ENCODE measurements around the gene NFASC. TPM values are rescaled to one million over a fixed set of nuclear protein-coding genes. Genes with fewer than 3 reads are reported as not detected.

The NFASC gene
- total and polyA plus RNA-seq, 9 of the 15 experiments (the other 6 are each of a cell fraction or from before 2014, with no cell fraction given), result 0.03 to 0.16 (median 0.06) TPM; not detected in 6

DNA sequence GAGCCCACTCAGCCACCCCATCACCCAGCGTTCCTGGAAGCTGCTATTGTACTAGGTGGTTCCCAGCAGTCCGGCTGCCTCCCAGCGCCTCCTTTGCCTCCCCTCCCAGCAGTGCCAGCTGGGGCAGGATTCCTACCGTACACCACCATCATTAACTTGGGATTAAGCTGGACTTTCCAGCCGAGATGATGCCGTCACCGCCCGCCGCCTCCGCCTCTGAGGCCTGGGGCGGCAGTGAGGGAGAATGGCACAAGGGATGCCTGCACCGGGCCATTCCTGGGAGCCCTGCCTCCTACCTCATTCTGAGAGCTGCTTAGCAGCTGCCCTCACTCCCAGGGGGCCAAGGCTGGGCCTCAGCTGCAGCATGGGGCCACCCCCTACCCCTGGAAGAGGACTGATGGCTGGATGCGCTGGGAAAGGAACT, 185.5 kb downstream of the NFASC start:
- no peak for DNase-seq (ENCODE audit: extremely low read depth in 1 of 4, low spot score in 3 of 4)
- no peak overlapping the region for H3K4me3 ChIP-seq
- no peaks in the 10 kb centered on the region for H3K9me3 ChIP-seq (replicated peaks; ENCODE audit: control insufficient read depth, insufficient read depth, low read depth, low read length)
- no peak for ATAC-seq
- peaks cover 0 to 6% of the 10 kb centered on the region in 2 experiments; a peak in 1 of 5 replicates for H3K4me1 ChIP-seq (replicated peaks in 1 of 2; ENCODE audit: control insufficient read depth in 2 of 2, insufficient read depth in 2 of 2, low read length in 2 of 2)
- peaks cover 56 to 89% of the 10 kb centered on the region in 2 experiments for H3K27me3 ChIP-seq (ENCODE audit: control insufficient read depth in 2 of 2, insufficient read depth in 2 of 2, low read length in 2 of 2)
- no peaks in the 10 kb centered on the region for H3K9me1 ChIP-seq (ENCODE audit: control insufficient read depth, insufficient read depth, low read length)
- intact Hi-C loops (cut with micrococcal nuclease) (no loop called here), in situ Hi-C loops (cut with MboI) (no loop called here)
- no peak for FAIRE-seq
- H3K9ac ChIP-seq (ENCODE audit: insufficient read depth in 1 of 2, low read depth in 2 of 2, low read length in 2 of 2), result no peak overlapping the region
- peaks cover 29% of the 10 kb centered on the region for H4K20me1 ChIP-seq (replicated peaks; ENCODE audit: control insufficient read depth, insufficient read depth, low read length)
- H3K27ac ChIP-seq (ENCODE audit: extremely low read depth, low read depth, low read length), result no peak overlapping the region
- ChIA-PET POLR2A (interaction anchor here (0.6 kb wide), 1 partner anchor 9 kb away, joined by 3 read pairs; no protein-coding TSS in a partner anchor), CTCF (ENCODE audit: low intra/inter-chr PET ratio) (no interaction called here)
- H3K36me3 ChIP-seq (ENCODE audit: control insufficient read depth, insufficient read depth, low read length), result no peaks in the 10 kb centered on the region
- no peak overlapping the region for H2AFZ ChIP-seq (ENCODE audit: low read depth, low read length)
- WGBS (ENCODE audit: insufficient coverage, low coverage, missing lambda C conversion rate), result under 1% methylated on average over 13 of the region's 13 CpGs
- H3K4me2 ChIP-seq (ENCODE audit: insufficient read depth, low read length), result no peak overlapping the region
- BruUV-seq (replicated peaks), result no TSS peak
- TF ChIP-seq, protein P1, sequence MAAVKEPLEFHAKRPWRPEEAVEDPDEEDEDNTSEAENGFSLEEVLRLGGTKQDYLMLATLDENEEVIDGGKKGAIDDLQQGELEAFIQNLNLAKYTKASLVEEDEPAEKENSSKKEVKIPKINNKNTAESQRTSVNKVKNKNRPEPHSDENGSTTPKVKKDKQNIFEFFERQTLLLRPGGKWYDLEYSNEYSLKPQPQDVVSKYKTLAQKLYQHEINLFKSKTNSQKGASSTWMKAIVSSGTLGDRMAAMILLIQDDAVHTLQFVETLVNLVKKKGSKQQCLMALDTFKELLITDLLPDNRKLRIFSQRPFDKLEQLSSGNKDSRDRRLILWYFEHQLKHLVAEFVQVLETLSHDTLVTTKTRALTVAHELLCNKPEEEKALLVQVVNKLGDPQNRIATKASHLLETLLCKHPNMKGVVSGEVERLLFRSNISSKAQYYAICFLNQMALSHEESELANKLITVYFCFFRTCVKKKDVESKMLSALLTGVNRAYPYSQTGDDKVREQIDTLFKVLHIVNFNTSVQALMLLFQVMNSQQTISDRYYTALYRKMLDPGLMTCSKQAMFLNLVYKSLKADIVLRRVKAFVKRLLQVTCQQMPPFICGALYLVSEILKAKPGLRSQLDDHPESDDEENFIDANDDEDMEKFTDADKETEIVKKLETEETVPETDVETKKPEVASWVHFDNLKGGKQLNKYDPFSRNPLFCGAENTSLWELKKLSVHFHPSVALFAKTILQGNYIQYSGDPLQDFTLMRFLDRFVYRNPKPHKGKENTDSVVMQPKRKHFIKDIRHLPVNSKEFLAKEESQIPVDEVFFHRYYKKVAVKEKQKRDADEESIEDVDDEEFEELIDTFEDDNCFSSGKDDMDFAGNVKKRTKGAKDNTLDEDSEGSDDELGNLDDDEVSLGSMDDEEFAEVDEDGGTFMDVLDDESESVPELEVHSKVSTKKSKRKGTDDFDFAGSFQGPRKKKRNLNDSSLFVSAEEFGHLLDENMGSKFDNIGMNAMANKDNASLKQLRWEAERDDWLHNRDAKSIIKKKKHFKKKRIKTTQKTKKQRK (IDR thresholded peaks at IDR 0.05; ENCODE audit: borderline replicate concordance, low read depth, low read length), result no peak
- no peak for TF ChIP-seq COPS2 (conservative IDR thresholded peaks at IDR 0.05)
- TF ChIP-seq, protein P2, sequence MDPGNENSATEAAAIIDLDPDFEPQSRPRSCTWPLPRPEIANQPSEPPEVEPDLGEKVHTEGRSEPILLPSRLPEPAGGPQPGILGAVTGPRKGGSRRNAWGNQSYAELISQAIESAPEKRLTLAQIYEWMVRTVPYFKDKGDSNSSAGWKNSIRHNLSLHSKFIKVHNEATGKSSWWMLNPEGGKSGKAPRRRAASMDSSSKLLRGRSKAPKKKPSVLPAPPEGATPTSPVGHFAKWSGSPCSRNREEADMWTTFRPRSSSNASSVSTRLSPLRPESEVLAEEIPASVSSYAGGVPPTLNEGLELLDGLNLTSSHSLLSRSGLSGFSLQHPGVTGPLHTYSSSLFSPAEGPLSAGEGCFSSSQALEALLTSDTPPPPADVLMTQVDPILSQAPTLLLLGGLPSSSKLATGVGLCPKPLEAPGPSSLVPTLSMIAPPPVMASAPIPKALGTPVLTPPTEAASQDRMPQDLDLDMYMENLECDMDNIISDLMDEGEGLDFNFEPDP (CRISPR knock-in tag; IDR thresholded peaks at IDR 0.05), result no peak
- TF ChIP-seq, protein P3, sequence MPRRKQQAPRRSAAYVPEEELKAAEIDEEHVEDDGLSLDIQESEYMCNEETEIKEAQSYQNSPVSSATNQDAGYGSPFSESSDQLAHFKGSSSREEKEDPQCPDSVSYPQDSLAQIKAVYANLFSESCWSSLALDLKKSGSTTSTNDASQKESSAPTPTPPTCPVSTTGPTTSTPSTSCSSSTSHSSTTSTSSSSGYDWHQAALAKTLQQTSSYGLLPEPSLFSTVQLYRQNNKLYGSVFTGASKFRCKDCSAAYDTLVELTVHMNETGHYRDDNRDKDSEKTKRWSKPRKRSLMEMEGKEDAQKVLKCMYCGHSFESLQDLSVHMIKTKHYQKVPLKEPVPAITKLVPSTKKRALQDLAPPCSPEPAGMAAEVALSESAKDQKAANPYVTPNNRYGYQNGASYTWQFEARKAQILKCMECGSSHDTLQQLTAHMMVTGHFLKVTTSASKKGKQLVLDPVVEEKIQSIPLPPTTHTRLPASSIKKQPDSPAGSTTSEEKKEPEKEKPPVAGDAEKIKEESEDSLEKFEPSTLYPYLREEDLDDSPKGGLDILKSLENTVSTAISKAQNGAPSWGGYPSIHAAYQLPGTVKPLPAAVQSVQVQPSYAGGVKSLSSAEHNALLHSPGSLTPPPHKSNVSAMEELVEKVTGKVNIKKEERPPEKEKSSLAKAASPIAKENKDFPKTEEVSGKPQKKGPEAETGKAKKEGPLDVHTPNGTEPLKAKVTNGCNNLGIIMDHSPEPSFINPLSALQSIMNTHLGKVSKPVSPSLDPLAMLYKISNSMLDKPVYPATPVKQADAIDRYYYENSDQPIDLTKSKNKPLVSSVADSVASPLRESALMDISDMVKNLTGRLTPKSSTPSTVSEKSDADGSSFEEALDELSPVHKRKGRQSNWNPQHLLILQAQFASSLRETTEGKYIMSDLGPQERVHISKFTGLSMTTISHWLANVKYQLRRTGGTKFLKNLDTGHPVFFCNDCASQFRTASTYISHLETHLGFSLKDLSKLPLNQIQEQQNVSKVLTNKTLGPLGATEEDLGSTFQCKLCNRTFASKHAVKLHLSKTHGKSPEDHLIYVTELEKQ (CRISPR knock-in tag; IDR thresholded peaks at IDR 0.05), result no peak
- no peak for TF ChIP-seq SREBF1 (IDR thresholded peaks at IDR 0.05; ENCODE audit: borderline replicate concordance, low read depth, low read length)
- TF ChIP-seq NFYB (IDR thresholded peaks at IDR 0.05; ENCODE audit: extremely low read depth, insufficient read length), result no peak
- TF ChIP-seq ZNF140 (CRISPR knock-in tag; IDR thresholded peaks at IDR 0.05), result no peak
- no peak for TF ChIP-seq SETDB1 (IDR thresholded peaks at IDR 0.05; ENCODE audit: low read length)
- TF ChIP-seq ETS2 (tag; IDR thresholded peaks at IDR 0.05; ENCODE audit: borderline replicate concordance, poor library complexity, severe bottlenecking), result no peak
- no peak for TF ChIP-seq HNRNPH1 (optimal IDR thresholded peaks at IDR 0.05; ENCODE audit: low read depth, low read length)
- TF ChIP-seq ZNF184 (CRISPR knock-in tag; IDR thresholded peaks at IDR 0.05), result no peak
- TF ChIP-seq, protein P4, sequence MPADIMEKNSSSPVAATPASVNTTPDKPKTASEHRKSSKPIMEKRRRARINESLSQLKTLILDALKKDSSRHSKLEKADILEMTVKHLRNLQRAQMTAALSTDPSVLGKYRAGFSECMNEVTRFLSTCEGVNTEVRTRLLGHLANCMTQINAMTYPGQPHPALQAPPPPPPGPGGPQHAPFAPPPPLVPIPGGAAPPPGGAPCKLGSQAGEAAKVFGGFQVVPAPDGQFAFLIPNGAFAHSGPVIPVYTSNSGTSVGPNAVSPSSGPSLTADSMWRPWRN (IDR thresholded peaks at IDR 0.05; ENCODE audit: low read depth), result no peak
- no peaks in the 10 kb centered on the region for H3K79me2 ChIP-seq (ENCODE audit: control insufficient read depth, insufficient read depth, low read length)

Data from K562 (cell line).